CD4-positive, CD25-positive, alpha-beta regulatory T cell (primary cell): Measurements from ENCODE around the gene PLEK2. TPM values are rescaled to one million over a fixed set of nuclear protein-coding genes. Genes with fewer than 3 reads are reported as not detected.
"Not testable (repeated sequence)": the region's sequence is repeated elsewhere in the genome, so short reads cannot be mapped to it uniquely, and the experiment has no call there.

ENCODE experiments used
- ATAC-seq, 2 donors: fragments of 150-1000 bp; cut with Tn5 transposase; one replicate each; pipeline ENCODE4 v1.10.0; 2021; ENCODE audit warnings: low read depth in 2 of 2, moderate number of reproducible peaks in 2 of 2, moderate library complexity in 1 of 2
- DNase-seq, 3 donors: peaks; one replicate each; pipeline versions ENCODE4 v3.0.0 to v3.0.0-alpha.2; 2012 to 2022; ENCODE audit warnings: mixed read lengths in 1 of 3
- H3K27ac ChIP-seq: one replicate; pipeline ENCODE4 v1.7.0; 2013; ENCODE audit warnings: mild to moderate bottlenecking, low read length; ENCODE audit not compliant: insufficient read depth, poor library complexity, severe bottlenecking
- H3K27me3 ChIP-seq: one replicate; pipeline ENCODE4 v1.7.0; 2013; ENCODE audit warnings: low read length; ENCODE audit not compliant: control insufficient read depth, insufficient read depth
- H3K36me3 ChIP-seq: one replicate; pipeline ENCODE4 v1.7.0; 2013; ENCODE audit warnings: mild to moderate bottlenecking, low read length, moderate library complexity; ENCODE audit not compliant: control insufficient read depth, insufficient read depth
- H3K4me1 ChIP-seq: 2 replicates; pipeline ENCODE4 v1.7.0; 2013; ENCODE audit warnings: mild to moderate bottlenecking, low read length; ENCODE audit not compliant: insufficient read depth, control insufficient read depth, poor library complexity, severe bottlenecking
- H3K4me3 ChIP-seq: one replicate; pipeline ENCODE4 v1.7.0; 2013; ENCODE audit warnings: low read depth, mild to moderate bottlenecking, low read length, moderate library complexity
- H3K9me3 ChIP-seq, 2 experiments: 1 replicate in 1 of 2; 2 replicates in 1 of 2; pipeline ENCODE4 v1.7.0; 2013; ENCODE audit warnings: low read length in 2 of 2, mild to moderate bottlenecking in 1 of 2, moderate library complexity in 1 of 2; ENCODE audit not compliant: control insufficient read depth in 2 of 2
- H3K27ac Mint-ChIP-seq, 3 donors: one replicate each; pipeline ENCODE4 v1.8.0; 2020 to 2022; ENCODE audit warnings: mild to moderate bottlenecking in 3 of 3, mixed read lengths in 3 of 3, moderate library complexity in 2 of 3
- H3K27me3 Mint-ChIP-seq: one replicate; pipeline ENCODE4 v1.8.0; 2022; ENCODE audit warnings: mild to moderate bottlenecking, mixed read lengths
- H3K36me3 Mint-ChIP-seq: one replicate; pipeline ENCODE4 v1.8.0; 2020; ENCODE audit warnings: mixed read lengths
- H3K4me1 Mint-ChIP-seq, 4 donors: one replicate each; pipeline ENCODE4 v1.8.0; 2020 to 2022; ENCODE audit warnings: mixed read lengths in 4 of 4, mild to moderate bottlenecking in 1 of 4
- H3K4me3 Mint-ChIP-seq, 4 donors: one replicate each; pipeline ENCODE4 v1.8.0; 2020 to 2022; ENCODE audit warnings: mild to moderate bottlenecking in 4 of 4, mixed read lengths in 4 of 4, moderate library complexity in 3 of 4
- H3K9me3 Mint-ChIP-seq, 7 donors: one replicate each; pipeline ENCODE4 v1.8.0; 2020 to 2022; ENCODE audit warnings: mixed read lengths in 7 of 7, mild to moderate bottlenecking in 3 of 7, moderate library complexity in 2 of 7
- polyA plus RNA-seq, 4 donors: library from polyadenylated mRNA; unstranded; fragments of 300-500 nt; fragmentation: Illumina TruSeq; gene quantifications; one replicate each; pipeline ENCODE4 v1.2.3, GENCODE V29; 2021
- total RNA-seq: library from RNA; stranded (reverse); gene quantifications from one replicate; pipeline ENCODE4 v1.2.3, GENCODE V29; 2022

Gene PLEK2
- total RNA-seq (not detected), polyA plus RNA-seq (under 1 TPM in 1 of 4 donors, not detected in 3; 0.56 TPM)

GRCh38 chr14:67411820-67412421 lies at the start of gene PLEK2:
PLEK2 (minus strand) TSS chr14:67412165; CDS start chr14:67412059, 106 bp downstream.
- Mint-ChIP-seq H3K9me3 (peaks cover 0 to 3% (median 0%) of the 10 kb centered on the region in 7 donors), H3K4me1 (peaks cover 0 to 3% (median 0%) of the 10 kb centered on the region in 4 donors), H3K36me3 (no peaks in the 10 kb centered on the region), H3K27ac (no peak within 1 kb of the TSS), H3K4me3 (peak within 1 kb of the TSS in 3 of 4 donors; percentile 59 to 78 (median 63)), H3K27me3 (peaks cover 28% of the 10 kb centered on the region)
- H3K9me3 ChIP-seq: no peaks in the 10 kb centered on the region
- H3K4me3 ChIP-seq: no peak within 1 kb of the TSS
- H3K27me3 ChIP-seq: peaks cover 6% of the 10 kb centered on the region
- H3K27ac ChIP-seq: no peak within 1 kb of the TSS
- DNase-seq (peak; percentile 16 to 53 (median 45)), ATAC-seq (peak; percentile 46 to 54)
- H3K36me3 ChIP-seq: no peaks in the 10 kb centered on the region
- H3K4me1 ChIP-seq: no peaks in the 10 kb centered on the region

- peaks cover 4% of the 10 kb centered on the region for H3K27me3 Mint-ChIP-seq
- H3K9me3 Mint-ChIP-seq: peaks cover 0 to 5% (median 0%) of the 10 kb centered on the region in 7 donors
- no peak overlapping the region for H3K27ac Mint-ChIP-seq
- DNase-seq (no peak), ATAC-seq (no peak)
- Histone ChIP-seq H3K4me3 (no peak overlapping the region), H3K27me3 (no peaks in the 10 kb centered on the region), H3K27ac (no peak overlapping the region), H3K36me3 (no peaks in the 10 kb centered on the region), H3K9me3 (no peaks in the 10 kb centered on the region), H3K4me1 (peaks cover 7% of the 10 kb centered on the region)
- peaks cover 4% of the 10 kb centered on the region for H3K36me3 Mint-ChIP-seq
- H3K4me1 Mint-ChIP-seq: peaks cover 0 to 24% (median 10%) of the 10 kb centered on the region in 4 donors
- no peak overlapping the region for H3K4me3 Mint-ChIP-seq
These were observed 49.5 kb upstream of the PLEK2 start for GRCh38 chr14:67461341-67461985.

- Mint-ChIP-seq H3K27ac (no peak overlapping the region), H3K4me1 (peaks cover 0 to 18% (median 8%) of the 10 kb centered on the region in 4 donors), H3K4me3 (no peak overlapping the region), H3K36me3 (peaks cover 5% of the 10 kb centered on the region), H3K9me3 (peaks cover 0 to 6% (median 0%) of the 10 kb centered on the region in 7 donors), H3K27me3 (peaks cover 4% of the 10 kb centered on the region)
- Histone ChIP-seq H3K4me3 (no peak overlapping the region), H3K27ac (no peak overlapping the region), H3K4me1 (peaks cover 6% of the 10 kb centered on the region), H3K9me3 (no peaks in the 10 kb centered on the region), H3K36me3 (no peaks in the 10 kb centered on the region), H3K27me3 (no peaks in the 10 kb centered on the region)
- DNase-seq (no peak), ATAC-seq (no peak)
These were observed 47.4 kb upstream of the PLEK2 start for GRCh38 chr14:67459336-67459735.

- Mint-ChIP-seq H3K27ac (no peak overlapping the region), H3K4me1 (peaks cover 0 to 14% (median 5%) of the 10 kb centered on the region in 4 donors), H3K9me3 (peaks cover 0 to 6% (median 0%) of the 10 kb centered on the region in 7 donors), H3K27me3 (peaks cover 8% of the 10 kb centered on the region), H3K36me3 (peaks cover 7% of the 10 kb centered on the region), H3K4me3 (no peak overlapping the region)
- no peaks in the 10 kb centered on the region for H3K4me1 ChIP-seq
- no peak for DNase-seq
- H3K9me3 ChIP-seq: no peaks in the 10 kb centered on the region
- no peak for ATAC-seq
- H3K27me3 ChIP-seq: no peaks in the 10 kb centered on the region
- H3K27ac ChIP-seq: no peak overlapping the region
- H3K36me3 ChIP-seq: no peaks in the 10 kb centered on the region
- no peak overlapping the region for H3K4me3 ChIP-seq
These were observed 45.8 kb upstream of the PLEK2 start for GRCh38 chr14:67457782-67458181.

- H3K4me1 Mint-ChIP-seq: peaks cover 0 to 10% (median 3%) of the 10 kb centered on the region in 4 donors
- H3K36me3 ChIP-seq: no peaks in the 10 kb centered on the region
- no peaks in the 10 kb centered on the region for H3K9me3 ChIP-seq
- H3K4me3 Mint-ChIP-seq: no peak overlapping the region
- H3K27ac ChIP-seq: no peak overlapping the region
- ATAC-seq: no peak
- no peak overlapping the region for H3K27ac Mint-ChIP-seq
- peaks cover 3% of the 10 kb centered on the region for H3K36me3 Mint-ChIP-seq
- H3K4me1 ChIP-seq: no peaks in the 10 kb centered on the region
- no peak for DNase-seq
- H3K27me3 Mint-ChIP-seq: peaks cover 8% of the 10 kb centered on the region
- H3K9me3 Mint-ChIP-seq: peaks cover 0 to 6% (median 0%) of the 10 kb centered on the region in 7 donors
- H3K27me3 ChIP-seq: no peaks in the 10 kb centered on the region
- no peak overlapping the region for H3K4me3 ChIP-seq
These were observed 44.8 kb upstream of the PLEK2 start for GRCh38 chr14:67456732-67457131.

- no peaks in the 10 kb centered on the region for H3K9me3 ChIP-seq
- no peaks in the 10 kb centered on the region for H3K27me3 ChIP-seq
- no peak for DNase-seq
- no peak overlapping the region for H3K4me3 ChIP-seq
- H3K27ac ChIP-seq: no peak overlapping the region
- H3K27me3 Mint-ChIP-seq: peaks cover 5% of the 10 kb centered on the region
- H3K36me3 ChIP-seq: no peaks in the 10 kb centered on the region
- no peak overlapping the region for H3K4me3 Mint-ChIP-seq
- no peak overlapping the region for H3K27ac Mint-ChIP-seq
- peaks cover 3% of the 10 kb centered on the region for H3K36me3 Mint-ChIP-seq
- no peak for ATAC-seq
- H3K4me1 ChIP-seq: no peaks in the 10 kb centered on the region
- H3K4me1 Mint-ChIP-seq: peaks cover 0 to 6% (median 3%) of the 10 kb centered on the region in 4 donors
- H3K9me3 Mint-ChIP-seq: peaks cover 0 to 12% (median 0%) of the 10 kb centered on the region in 7 donors
These were observed 41.8 kb upstream of the PLEK2 start for GRCh38 chr14:67453575-67454300.

GRCh38 chr14:67451667-67452066 lies 39.7 kb upstream of the PLEK2 start:
- ATAC-seq, H3K4me1 Mint-ChIP-seq, H3K4me3 ChIP-seq, H3K36me3 ChIP-seq, H3K27ac ChIP-seq, H3K4me3 Mint-ChIP-seq, H3K27me3 ChIP-seq, H3K27ac Mint-ChIP-seq, H3K4me1 ChIP-seq, H3K36me3 Mint-ChIP-seq, H3K9me3 Mint-ChIP-seq, H3K9me3 ChIP-seq, DNase-seq: not testable (repeated sequence)
- H3K27me3 Mint-ChIP-seq: peaks cover 11% of the 10 kb centered on the region
